Ishikawa (cell line): ENCODE data around the gene CTLA4.

Experiments
- CEBPB ChIP-seq: IDR thresholded peaks from 2 replicates; pipeline ENCODE4 v1.6.1; 2012
- CREB1 ChIP-seq: IDR thresholded peaks from 2 replicates; pipeline ENCODE4 v1.6.1; 2012; ENCODE audit warnings: low read depth
- EGR1 ChIP-seq: IDR thresholded peaks from 2 replicates; pipeline ENCODE4 v1.6.1; 2012
- EP300 ChIP-seq: IDR thresholded peaks from 2 replicates; pipeline ENCODE4 v1.6.1; 2012; ENCODE audit warnings: borderline replicate concordance
- FOXM1 ChIP-seq: IDR thresholded peaks from 2 replicates; pipeline ENCODE4 v1.6.1; 2012; ENCODE audit warnings: low read depth, borderline replicate concordance
- MAX ChIP-seq: IDR thresholded peaks from 2 replicates; pipeline ENCODE4 v1.6.1; 2012
- NFIC ChIP-seq: IDR thresholded peaks from 2 replicates; pipeline ENCODE4 v1.6.1; 2012
- RAD21 ChIP-seq: IDR thresholded peaks from 2 replicates; pipeline ENCODE4 v1.6.1; 2012; ENCODE audit warnings: low read depth
- TAF1 ChIP-seq: IDR thresholded peaks from 2 replicates; pipeline ENCODE4 v1.6.1; 2012; ENCODE audit warnings: low read depth, mild to moderate bottlenecking
- TEAD4 ChIP-seq: IDR thresholded peaks from 2 replicates; pipeline ENCODE4 v1.6.1; 2012
- USF1 ChIP-seq: IDR thresholded peaks from 2 replicates; pipeline ENCODE4 v1.6.1; 2012
- YY1 ChIP-seq: IDR thresholded peaks from 2 replicates; pipeline ENCODE4 v1.6.1; 2012; ENCODE audit warnings: low read depth
- ZBTB7A ChIP-seq: IDR thresholded peaks from 2 replicates; pipeline ENCODE4 v1.6.1; 2012; ENCODE audit warnings: low read depth

- no peak for TF ChIP-seq CEBPB
- no peak for TF ChIP-seq EP300
- no peak for TF ChIP-seq EGR1
- TF ChIP-seq TEAD4, result no peak
- no peak for TF ChIP-seq USF1
- no peak for TF ChIP-seq ZBTB7A
- TF ChIP-seq YY1, result no peak
- TF ChIP-seq TAF1, result no peak
- TF ChIP-seq CREB1, result no peak
- TF ChIP-seq FOXM1, result no peak
- TF ChIP-seq MAX, result no peak
- TF ChIP-seq NFIC, result no peak
- TF ChIP-seq RAD21, result no peak
Observed at GRCh38 chr2:203852760-203853159, 14.8 kb upstream of the CTLA4 start.
